GM21576 (cell line): ENCODE results near the gene TMEM53.
"Not testable (repeated sequence)": the region's sequence is repeated elsewhere in the genome, so short reads cannot be mapped to it uniquely, and the experiment has no call there.

Experiments used
- ATAC-seq: cut with Tn5 transposase; IDR thresholded peaks from one replicate; pipeline ENCODE4 v1.9.1; 2021; ENCODE audit warnings: mild to moderate bottlenecking, moderate library complexity; ENCODE audit not compliant: unreplicated experiment

The TMEM53 gene

DNA sequence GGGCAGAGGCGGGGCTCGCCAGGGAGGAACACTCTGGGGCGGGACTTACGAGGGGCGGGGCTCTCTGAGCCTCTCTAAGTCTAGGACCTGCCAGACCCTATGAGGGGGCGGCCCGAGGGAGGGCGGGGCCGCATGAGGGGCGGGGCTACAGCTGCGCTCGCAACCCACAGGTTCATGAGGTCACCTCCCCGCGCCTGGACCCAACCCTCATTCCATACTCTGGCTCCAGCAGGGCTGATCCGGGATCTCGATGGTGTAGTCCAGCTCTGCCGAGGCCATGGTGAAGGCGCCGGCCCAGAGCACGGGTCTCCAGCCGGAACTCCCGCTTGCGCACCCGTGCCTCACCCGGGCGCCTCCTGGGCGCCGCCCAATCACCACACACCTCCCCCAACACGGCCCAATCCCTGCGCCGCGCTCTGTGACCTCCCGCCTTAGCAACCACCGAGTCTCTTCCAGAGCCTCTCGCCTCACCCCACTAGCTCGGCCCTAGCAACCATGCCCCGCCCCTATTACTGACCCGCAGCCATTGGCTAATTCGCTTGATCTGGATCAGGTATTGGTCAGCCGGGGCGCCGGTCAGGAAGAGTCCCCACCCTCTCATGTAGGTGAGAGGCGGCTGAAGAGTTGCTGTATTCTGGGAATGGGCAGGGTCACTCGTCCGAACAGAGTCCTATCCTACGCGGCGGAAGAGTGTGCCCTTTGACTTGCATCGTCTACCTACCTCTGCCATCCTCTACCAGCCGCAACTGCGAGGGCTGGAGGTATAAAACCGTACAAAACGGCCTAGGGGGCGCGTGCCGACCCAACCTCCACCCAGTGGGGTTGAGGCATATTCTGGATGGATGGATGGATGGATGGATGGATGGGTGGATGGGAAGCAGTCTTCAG lies at the start of gene TMEM53, which contains the start of gene ARMH1:
Gene TMEM53, minus strand, starts transcription at position 369 of the 888 bp plus-strand sequence. Its CDS starts 90 bp downstream, at position 279.
Gene ARMH1, plus strand, starts transcription at position 602 of the 888 bp plus-strand sequence. CDS start 14,984 bp downstream, outside the sequence.
- ATAC-seq: peak; percentile 86

DNA sequence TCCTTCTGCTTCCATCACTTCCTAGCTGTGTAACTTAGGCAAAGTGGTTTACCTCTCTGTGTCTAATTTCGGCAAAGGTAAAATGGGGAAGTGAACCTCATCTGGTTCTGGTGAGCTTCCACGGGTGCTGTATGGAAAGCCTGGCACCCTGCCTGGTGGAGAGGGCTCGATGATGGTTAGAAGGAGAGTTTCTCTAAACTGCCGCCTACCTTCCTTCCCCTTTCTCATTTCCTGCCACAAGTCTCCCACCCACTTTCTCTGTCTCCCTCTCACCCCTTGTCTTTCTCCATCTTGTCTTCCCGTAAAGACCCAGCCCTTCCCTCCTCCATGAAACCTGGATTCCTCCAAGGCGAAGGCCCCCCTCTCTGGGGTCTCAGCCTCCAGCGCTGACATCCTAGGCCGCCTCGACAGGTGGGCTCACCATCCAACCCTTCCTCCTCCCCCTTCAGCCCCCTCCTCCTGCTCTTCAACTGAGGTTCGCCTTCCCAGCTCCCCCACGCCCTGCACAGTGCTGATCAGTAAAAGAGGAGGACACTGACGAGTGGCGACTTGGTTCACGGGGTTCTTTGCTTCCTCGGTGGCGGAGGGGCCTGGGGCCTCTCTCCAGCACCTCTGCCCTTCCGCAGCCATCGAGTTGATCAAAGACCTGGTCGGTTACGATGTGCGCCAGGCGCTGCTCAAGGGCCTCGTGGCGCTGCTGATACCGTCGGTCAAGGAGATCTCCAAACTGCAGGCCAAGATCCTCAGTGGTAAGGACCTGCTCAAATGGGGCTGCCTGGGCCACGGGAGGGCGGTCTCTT lies 49.4 kb upstream of the TMEM53 start:
- ATAC-seq: no peak

DNA sequence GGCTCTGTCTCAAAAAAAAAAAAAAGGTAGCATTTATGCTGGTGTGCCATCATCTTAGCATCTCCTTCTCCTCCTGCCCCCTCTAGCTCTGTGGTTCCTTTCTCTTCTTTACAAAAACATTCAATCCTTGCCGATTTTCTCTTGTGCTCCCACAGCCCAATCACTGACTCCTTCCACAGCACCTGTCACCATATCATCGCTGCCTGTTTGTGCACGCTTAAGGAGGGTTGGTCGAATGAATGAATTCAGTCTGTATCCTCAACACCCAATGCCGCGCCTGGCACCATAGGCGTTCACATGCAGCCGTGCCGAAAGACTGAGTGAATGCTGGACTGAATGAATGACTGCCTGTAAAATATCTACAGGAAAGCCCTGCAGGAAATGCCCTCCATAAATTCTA lies 48.8 kb upstream of the TMEM53 start:
- ATAC-seq: no peak

DNA sequence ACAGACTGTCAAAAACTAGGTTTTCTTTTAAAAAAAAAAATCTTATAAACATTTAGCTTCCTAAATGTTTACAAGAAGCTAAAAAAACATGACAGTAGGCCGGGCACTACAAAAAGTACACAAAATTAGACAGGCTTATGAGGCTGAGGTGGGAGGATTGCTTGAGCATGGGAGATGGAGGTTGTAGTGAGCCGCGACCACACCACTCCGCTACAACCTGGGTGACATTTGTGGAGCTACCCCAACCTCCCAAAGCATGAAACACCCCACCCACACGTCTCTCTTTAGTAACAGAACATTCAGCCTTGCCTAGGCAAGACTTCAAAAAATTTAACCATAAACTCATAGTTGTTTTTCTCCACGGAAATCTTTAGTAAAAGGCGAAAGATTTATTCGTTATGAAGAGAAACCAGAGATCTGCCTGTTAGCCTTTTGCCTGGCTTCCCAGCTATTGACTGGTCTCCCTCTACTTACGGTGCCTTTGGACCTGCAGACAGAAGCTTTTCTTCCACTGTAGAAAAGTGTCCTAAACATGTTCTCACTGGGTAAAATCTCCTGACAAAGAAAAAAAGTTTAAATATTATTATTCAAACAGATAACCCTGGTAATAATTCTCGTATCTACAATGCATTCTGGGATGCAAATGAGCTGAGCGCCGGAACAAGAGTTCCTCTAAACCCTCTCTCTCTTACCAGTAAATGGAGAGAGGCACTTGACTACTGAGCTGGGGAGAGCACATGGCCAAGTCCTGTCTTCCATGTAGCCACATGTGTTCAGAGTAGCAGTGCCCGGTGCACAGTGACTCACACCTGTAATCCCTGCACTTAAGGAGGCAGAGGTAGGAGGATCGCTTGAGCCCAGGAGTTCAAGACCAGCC lies 47.4 kb upstream of the TMEM53 start:
- ATAC-seq: peak; percentile 71

DNA sequence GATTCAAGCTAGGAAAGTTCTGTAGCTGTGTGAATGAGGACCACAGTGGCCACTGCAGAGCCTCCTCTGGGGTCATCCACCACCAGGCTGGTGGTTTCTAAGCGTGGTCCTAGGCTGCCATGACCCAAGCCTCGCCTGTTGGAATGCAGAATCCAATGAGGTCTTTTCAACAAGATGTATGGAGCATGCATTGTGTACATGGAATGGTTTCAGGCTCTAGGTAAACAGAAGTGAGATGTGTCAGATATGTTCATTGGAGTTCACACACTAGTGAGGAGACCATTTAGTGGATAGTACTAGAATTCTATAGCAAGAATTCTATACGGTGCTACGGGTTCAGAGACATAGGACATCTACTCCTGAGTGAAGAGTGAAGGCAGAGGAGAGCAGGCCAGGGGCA lies 46.0 kb upstream of the TMEM53 start:
- no peak for ATAC-seq

DNA sequence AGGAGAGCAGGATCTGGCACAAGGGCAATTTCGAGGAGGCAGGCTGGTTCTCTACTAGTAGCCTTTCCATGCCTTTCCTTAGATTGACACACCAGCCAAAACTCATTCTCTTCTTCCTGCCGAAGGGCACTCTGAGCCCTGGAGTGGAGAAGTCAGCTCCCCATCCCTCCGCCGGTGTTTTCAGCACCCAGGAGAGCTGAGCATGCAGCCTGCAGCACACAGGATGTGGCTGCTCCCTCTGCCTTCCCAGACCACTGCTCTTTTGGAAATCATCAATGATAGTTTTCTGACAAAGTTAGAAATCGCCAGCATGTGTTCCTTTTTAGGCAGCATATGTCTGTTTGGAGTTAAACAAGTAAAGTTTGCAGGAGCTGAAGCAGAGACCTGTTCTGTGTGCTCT lies 45.0 kb upstream of the TMEM53 start:
- no peak for ATAC-seq

DNA sequence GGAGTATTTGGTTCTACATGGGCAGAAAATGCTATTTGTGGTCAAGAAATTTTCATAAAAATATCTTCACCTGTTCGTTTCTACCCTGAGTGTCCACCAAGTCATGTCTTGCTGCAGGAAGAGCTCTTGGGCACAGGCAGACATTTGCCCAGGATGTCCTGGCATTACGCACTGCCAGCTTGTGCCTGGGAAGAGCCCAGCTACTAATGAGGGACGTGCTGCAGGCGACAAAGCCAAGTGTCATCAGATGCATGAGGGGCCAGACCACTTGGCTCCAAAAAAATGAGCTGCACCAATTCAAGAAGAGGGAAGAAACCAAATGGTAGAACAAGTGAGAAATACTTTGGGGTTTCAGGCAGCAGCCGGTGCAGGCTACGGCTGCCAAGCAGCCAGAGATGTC lies 43.8 kb upstream of the TMEM53 start:
- no peak for ATAC-seq

DNA sequence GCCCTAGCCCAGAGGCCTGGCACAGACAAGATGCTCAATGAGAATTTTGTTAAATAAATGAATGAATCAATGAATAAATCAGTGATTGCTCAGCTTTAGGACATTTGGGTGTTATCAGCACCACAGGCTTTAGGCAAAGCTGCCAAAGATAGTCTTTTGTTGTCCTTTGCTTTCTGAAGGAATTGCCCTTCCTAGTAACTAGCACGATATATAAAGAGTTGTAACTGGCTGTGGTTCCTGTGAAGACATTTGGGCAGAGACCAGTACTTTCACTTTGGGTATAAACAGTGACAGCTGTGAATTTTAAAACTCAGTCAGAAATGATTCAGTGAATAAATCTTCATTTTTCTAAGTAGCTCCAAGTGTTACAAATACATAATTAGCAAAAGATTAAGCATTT lies 43.4 kb upstream of the TMEM53 start:
- no peak for ATAC-seq

DNA sequence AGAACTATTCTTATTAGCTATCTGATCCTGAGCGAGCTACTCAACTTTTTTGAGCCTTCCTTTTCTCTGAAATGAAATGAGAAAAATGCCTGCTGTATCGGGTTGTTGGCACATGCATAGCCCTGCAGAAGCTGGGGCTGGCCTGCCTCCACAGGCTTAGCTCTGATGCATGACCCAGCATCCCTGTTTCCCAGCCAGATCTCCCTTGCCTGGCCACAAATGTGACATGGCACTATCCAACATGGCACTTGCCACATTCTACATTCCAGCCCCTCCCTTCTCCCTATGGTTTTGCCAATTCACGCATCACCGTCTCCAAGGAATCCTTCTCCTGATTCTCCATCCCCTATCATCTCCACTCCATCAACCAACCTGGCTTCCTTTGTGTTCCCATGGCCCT lies 42.9 kb upstream of the TMEM53 start:
- no peak for ATAC-seq

DNA sequence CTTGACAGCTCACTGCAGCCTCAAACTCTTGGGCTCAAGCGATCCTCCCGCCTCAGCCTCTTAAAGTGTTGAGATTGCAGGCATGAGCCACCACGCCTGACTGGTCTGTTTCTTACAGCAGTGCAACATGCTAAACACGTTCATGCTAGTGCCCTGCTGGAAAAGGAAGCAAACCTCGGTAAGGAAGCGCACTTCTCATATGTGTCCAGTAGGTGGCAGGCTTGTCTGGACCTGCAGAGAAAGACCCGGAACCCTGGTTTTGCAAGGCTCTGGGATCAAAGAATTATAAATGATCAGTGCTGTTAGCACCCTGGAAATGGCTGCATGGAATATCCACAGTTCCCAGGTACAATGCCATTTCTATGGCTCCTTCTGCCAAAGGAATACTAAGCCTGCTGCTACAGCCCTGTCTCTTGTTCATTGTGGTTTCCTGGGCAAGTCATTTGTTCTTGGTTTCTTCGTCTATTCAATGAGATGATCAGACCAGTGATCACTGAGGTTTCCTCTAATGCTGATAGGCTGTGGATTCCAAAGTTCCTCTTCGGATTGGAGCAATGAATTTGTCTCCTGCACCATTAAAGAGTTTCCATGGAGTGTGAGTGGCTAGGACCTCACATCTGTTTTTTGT lies 40.8 kb upstream of the TMEM53 start:
- no peak for ATAC-seq

DNA sequence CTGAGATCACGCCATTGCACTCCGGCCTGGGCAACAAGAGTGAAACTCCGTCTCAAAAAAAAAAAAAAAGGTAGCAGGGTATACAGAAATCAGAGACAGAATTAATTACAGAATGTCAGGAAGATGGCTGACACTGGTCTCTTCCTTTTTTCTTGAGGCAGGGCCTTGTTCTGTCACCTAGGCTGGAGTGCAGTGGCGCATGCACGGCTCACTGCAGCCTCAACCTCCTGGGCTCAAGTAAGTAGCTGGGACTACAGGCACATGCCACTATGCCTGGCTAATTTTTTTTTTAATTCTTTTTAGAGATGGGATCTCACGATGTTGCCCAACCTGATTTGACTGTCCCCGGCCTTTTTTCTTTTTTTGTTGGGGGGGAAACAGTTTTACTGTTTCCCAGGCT lies 40.3 kb upstream of the TMEM53 start:
- ATAC-seq: no peak

DNA sequence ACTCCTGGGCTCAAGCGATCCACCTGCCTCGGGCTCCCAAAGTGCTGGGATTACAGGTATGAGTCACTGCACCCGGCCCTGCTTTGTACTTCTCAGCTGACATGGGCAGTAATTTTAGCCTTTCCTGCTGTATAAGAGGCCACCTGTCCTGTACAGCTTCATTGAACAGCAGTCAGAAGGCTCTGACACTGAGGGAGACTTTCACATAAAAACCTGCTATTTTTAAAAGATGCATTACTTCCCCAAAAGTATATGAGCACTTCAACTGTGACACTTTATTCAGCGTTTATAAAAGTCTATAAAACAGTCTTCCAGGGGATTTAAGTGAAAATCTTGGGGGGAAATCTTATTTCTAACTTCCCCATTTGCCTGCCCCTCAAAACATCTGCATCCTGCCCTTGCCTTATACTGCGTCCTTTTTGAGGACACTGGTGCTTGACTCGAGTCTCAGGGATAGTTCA lies 39.1 kb upstream of the TMEM53 start:
- peak; percentile 57 for ATAC-seq

DNA sequence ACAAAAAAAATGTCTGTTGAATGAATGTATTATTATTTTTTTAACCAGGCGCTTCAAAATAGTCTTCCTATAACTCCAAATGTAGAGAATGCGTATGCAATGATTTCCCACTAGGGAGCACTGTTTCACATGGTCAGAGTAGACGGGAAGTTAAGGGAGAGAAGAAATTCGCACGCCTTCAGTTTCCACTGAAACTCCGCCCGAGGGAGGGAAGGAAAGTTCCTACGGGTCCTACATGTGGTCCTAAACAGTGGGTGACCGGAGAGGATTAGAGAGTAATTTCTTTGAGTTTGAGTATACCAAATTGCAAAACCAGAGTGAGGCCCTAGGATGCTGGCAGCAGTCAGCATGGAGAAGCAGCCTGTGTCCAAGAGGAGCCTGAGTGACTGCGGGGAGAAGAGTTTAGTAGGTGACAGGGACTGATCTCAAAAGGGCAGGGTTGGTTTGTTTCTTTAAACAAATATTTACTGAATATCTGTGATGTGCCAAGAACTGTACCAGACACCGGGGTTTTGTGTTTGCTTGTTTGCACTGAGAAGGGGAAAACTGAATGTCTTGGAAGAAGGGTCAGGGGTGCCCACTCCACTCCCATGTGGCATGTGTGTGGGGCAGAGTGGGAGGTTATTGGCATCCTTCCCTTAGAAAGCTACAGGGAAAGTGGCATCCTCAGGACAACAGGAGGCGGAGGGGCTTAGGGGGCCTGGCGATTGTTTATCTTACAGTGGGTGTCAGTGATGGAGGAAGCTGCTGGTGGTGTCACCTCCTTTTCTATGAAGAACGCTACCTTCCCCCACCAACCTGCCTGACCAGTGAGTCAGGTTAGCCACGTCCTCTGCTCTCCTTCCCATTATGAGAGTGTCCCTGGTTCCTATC lies 33.9 kb upstream of the TMEM53 start:
- no peak for ATAC-seq

DNA sequence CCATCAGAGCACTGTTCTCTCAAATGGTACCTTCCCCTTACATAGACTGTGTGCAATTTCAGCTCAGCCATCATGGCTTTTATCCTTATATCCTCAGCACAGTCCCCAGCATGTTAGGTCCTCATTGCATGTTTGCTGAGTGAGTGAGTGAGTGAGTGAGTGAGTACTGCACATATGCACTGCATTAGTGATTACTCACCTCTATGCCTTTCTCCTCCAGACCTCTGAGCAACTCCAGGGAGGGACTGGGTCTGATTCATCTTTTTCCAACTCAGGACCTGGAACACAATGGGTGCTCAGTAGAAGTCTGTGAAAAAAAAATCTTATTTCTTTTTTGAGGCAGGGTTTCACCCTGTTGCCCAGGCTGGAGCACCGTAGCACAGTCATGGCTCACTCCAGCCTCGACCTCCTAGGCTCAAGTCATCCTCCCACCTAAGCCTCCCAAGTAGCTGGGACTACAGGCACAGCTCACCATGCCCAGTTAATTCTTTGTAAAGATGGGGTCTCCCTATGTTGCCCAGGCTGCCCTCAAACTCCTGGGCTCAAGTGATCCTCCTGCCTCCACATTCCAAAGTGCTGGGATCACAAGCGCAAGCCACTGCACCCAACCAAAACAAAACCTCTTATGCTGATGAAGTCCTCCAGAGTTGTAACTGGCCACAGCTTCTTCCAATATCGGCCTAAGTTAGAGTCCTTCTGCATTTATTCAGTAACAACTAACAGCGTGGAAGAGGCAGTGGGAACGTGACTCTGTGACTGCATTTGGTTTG lies 33.0 kb upstream of the TMEM53 start:
- ATAC-seq: no peak

DNA sequence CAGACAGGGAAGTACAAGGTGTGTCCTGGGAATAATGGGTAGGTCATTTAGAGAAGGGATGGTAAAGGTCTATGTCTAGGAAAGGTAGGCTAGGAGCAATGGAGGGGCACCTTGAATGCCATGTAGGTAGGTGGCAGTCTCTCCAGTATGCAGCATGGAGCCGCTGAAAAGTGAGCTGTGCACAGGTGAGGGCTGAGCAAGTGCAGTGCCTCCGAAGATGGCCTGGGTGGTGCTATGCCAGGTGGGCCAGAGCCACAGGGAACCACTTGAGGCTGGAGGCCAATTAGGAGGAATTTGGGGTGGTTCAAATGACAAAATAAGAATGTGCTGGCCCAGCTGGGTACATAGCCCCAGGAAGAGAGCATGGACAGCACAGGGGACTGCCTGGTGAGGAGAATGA lies 31.7 kb upstream of the TMEM53 start:
- ATAC-seq: no peak

DNA sequence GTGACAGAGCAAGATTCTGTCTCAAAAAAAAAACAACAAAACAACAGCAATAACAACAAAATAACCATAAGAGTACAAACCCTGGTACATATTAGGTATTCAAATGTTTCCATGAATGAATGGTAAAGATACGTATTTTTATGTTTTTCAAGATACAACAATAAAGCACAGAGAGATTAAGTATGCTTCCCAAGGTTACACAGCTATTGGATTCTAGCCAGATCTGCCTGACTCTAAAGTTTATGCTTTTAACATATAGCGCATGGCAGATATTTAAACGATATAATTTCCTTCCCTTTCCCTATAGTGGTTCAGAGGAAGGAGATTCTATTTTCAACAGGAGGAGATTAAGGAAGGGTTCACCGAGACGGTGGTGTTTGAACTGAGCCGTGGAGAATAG lies 31.2 kb upstream of the TMEM53 start:
- no peak for ATAC-seq

DNA sequence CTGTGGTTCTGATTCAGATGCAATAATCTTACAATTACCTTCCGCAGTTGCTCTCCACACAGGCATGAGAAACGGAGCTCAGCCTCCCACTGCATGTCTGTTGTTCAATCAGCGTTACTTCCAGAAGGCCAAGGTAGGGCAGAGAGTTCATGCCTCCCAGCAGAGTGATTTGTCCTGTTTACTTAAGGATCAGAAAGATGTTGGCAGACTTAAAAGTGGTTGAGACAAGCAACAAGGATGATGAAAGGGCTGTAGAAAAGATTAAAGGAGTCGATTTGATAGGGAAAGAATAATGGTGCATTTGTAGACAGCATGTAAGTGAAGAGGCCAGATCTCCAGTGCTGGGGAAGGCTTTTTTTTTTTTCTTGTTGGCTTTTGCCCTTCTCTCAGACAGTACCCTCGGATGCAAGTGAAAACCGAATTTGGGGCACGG lies 26.9 kb upstream of the TMEM53 start:
- no peak for ATAC-seq

DNA sequence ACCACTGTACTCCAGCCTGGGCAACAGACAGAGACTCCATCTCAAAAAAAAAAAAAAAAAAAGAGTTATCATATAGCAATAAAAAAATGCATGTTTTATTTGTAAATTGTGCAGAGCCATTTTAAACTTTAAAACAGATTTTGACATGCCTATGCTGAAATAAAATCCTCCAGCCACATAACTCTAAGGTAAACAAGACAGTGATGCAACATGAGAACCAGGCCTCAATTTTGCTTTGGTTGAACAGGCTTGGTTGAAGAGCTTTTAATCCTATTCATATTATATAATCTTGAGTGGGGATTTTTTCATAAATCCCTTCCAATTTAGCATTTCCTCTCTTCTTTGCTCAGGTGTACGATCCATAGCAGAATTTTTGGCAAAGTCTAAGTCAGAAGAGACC lies 26.3 kb upstream of the TMEM53 start:
- no peak for ATAC-seq

DNA sequence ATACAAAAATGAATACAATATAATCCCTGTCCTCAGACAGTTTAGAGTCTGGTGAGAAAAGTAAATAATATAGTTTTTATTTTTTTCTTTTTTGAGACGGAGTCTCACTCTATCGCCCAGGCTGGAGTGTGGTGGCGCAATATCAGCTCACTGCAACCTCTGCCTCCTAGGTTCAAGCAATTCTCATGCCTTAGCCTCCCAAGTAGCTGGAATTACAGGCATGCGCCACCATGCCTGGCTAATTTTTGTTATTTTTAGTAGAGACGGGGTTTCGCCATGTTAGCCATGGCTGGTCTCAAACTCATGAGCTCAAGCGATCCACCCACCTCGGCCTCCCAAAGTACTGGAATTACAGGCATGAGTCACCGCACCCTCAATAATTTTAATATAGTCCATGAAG lies 25.1 kb upstream of the TMEM53 start:
- ATAC-seq: not testable (repeated sequence)
